ENCODE measurements around the gene DDAH1.

DDAH1 gene

GRCh38 chr1:85276978-85277639, 187.8 kb downstream of the DDAH1 start:
- peak in 1 of 56 donors; percentile 4 for DNase-seq

- DNase-seq = peak; percentile 60 to 99 (median 97)
These were observed 188.6 kb downstream of the DDAH1 start, which contains the start of gene BCL10 for GRCh38 chr1:85276215-85276977. TSS of gene BCL10 (minus strand) at chr1:85276632. CDS start at chr1:85276352, 280 bp downstream.

- peak in 1 of 56 donors; percentile 61 for DNase-seq
These were observed 189.2 kb downstream of the DDAH1 start for GRCh38 chr1:85275701-85276214.

GRCh38 chr1:85274969-85275453, 189.9 kb downstream of the DDAH1 start:
- DNase-seq = no peak

GRCh38 chr1:85273397-85273796, 191.6 kb downstream of the DDAH1 start:
- no peak for DNase-seq

GRCh38 chr1:85268801-85269585, 196.0 kb downstream of the DDAH1 start:
- no peak for DNase-seq
